ENCODE results near the gene BMPR1A. TPM values are rescaled to one million over a fixed set of nuclear protein-coding genes. Genes with fewer than 3 reads are reported as not detected.
A peak's percentile ranks its signal among the peaks of the same experiment; 100 is the strongest.

BMPR1A gene
- total and polyA plus RNA-seq, 2 experiments from 2014 or later, result 14.2 to 82.5 TPM

- Histone ChIP-seq H3F3A (replicated peaks; ENCODE audit: low read depth) (no peaks in the 10 kb centered on the region), H3K4me3 (no peak overlapping the region), H2AFZ (peak overlapping the region; percentile 85), H3K79me2 (replicated peaks; ENCODE audit: insufficient read depth) (no peaks in the 10 kb centered on the region), H3K36me3 (ENCODE audit: insufficient read depth) (no peaks in the 10 kb centered on the region), H3K27me3 (ENCODE audit: insufficient read depth) (no peaks in the 10 kb centered on the region), H3K4me2 (no peak overlapping the region), H3K9me2 (ENCODE audit: insufficient read depth) (no peaks in the 10 kb centered on the region), H3K27ac (ENCODE audit: low read depth) (no peak overlapping the region; the same call in 1 of the 2 replicates), H4K20me1 (replicated peaks; ENCODE audit: insufficient read depth) (no peaks in the 10 kb centered on the region), H3K4me1 (ENCODE audit: insufficient read depth) (peaks cover 5% of the 10 kb centered on the region; the same call in 1 of the 2 replicates)
- no peaks in the 10 kb centered on the region for H3K36me3 Mint-ChIP-seq (ENCODE audit: low read depth)
- H3K4me1 Mint-ChIP-seq, result peaks cover 10% of the 10 kb centered on the region
- peak; percentile 65 for ATAC-seq
- DNase-seq (ENCODE audit: low spot score), result no peak
- H3K4me3 Mint-ChIP-seq, result no peak overlapping the region; the same call in 2 of the 3 replicates
- H3K27me3 Mint-ChIP-seq (ENCODE audit: insufficient read depth, low read depth, poor library complexity), result peaks cover 14% of the 10 kb centered on the region
- H3K9me3 Mint-ChIP-seq, result no peaks in the 10 kb centered on the region
- 0 out of 2 replicates have a peak overlapping the region, but pooled peaks have one; percentile 5 for H3K27ac Mint-ChIP-seq
- TF ChIP-seq, protein P1, sequence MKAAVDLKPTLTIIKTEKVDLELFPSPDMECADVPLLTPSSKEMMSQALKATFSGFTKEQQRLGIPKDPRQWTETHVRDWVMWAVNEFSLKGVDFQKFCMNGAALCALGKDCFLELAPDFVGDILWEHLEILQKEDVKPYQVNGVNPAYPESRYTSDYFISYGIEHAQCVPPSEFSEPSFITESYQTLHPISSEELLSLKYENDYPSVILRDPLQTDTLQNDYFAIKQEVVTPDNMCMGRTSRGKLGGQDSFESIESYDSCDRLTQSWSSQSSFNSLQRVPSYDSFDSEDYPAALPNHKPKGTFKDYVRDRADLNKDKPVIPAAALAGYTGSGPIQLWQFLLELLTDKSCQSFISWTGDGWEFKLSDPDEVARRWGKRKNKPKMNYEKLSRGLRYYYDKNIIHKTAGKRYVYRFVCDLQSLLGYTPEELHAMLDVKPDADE (IDR thresholded peaks at IDR 0.05), result no peak
- TF ChIP-seq ZNF114 (CRISPR knock-in tag; IDR thresholded peaks at IDR 0.05), result no peak
- no peak for TF ChIP-seq ZNF462 (CRISPR knock-in tag; IDR thresholded peaks at IDR 0.05)
- TF ChIP-seq CTCF (conservative IDR thresholded peaks at IDR 0.05; ENCODE audit: low read depth in 2 of 2), result no peak
- TF ChIP-seq EZH2 (IDR thresholded peaks at IDR 0.05; ENCODE audit: low read depth, unreplicated experiment), result no peak
- TF ChIP-seq POLR2AphosphoS5 (IDR thresholded peaks at IDR 0.05; ENCODE audit: low read depth), result no peak
- TF ChIP-seq REST (IDR thresholded peaks at IDR 0.05; ENCODE audit: unreplicated experiment), result no peak
- no peak for TF ChIP-seq STAT1 (IDR thresholded peaks at IDR 0.05; ENCODE audit: unreplicated experiment)
- no peak for TF ChIP-seq ZNF331 (CRISPR knock-in tag; IDR thresholded peaks at IDR 0.05; ENCODE audit: low read depth)
- no peak for TF ChIP-seq CREB1 (CRISPR knock-in tag; IDR thresholded peaks at IDR 0.05; ENCODE audit: low read depth)
- TF ChIP-seq NANOG (IDR thresholded peaks at IDR 0.05; ENCODE audit: borderline replicate concordance), result no peak
Observed at GRCh38 chr10:86732771-86733170, 23.6 kb upstream of the BMPR1A start.
